Activated CD4-positive, alpha-beta T cell treated with anti-CD3 and anti-CD28 coated beads, Interleukin-2, Interleukin-4, amounts not matched to agents 100 ng/mL and 50 ng/mL, durations not matched to agents 16 hours and 8 hours (primary cell): Measurements from ENCODE around the gene DENND11.

ENCODE experiments used
- DNase-seq: peaks from one replicate; pipeline ENCODE4 v3.0.0-alpha.2; 2020; ENCODE audit warnings: low spot score

The DENND11 gene, protein sequence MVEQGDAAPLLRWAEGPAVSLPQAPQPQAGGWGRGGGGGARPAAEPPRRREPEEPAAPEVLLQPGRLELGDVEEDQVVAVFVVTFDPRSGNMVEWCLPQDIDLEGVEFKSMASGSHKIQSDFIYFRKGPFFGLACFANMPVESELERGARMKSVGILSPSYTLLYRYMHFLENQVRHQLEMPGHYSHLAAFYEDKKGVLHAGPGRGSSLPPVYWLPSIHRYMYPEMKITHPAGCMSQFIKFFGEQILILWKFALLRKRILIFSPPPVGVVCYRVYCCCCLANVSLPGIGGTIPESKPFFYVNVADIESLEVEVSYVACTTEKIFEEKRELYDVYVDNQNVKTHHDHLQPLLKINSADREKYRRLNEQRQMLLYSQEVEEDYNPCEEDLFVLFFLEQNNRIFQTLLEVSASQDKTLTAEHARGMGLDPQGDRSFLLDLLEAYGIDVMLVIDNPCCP

GRCh38 chr7:141702047-141702567 is at the start of gene DENND11:
TSS of gene DENND11 (minus strand) at chr7:141702166. CDS start at chr7:141702153, 13 bp downstream.
- DNase-seq = peak; percentile 9

DNA sequence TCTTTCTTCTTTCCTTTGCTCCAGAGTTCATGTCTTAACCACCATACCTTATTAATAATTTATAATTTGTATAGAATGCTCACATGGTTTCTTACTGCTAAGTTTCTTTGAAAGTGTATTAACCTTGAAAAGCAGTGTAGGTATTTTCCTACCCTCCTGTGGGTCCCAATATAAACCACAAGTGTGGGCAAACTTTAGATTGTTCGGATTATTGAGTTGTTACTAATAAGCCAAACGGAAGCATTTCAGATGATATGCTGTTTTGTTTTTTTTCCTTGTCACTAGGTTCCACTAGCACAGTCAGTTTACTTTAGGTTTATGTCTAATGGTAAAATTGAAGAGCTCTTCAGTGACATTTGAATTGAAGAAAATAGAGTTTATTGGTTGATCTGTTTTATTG is 46.4 kb upstream of the DENND11 start:
- no peak for DNase-seq

DNA sequence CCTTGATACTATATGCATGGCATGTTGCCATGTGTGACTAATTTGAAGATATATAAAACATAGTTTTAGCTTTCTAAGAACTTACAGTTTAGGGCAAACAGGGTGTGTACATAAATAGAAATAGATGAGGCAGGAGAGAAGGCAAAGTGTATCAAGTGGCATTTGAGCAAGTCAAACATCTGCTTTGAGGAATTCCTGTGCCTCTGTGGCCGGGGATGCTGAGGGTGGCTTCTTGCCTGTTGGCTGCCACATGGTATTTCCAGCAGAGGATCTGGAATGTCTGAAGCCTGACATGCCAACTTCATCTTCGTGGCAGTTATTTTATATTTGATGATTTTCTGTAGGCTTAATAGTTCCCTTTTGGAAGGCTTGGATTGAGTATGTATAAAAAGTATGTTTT is 42.2 kb upstream of the DENND11 start:
- no peak for DNase-seq

- no peak for DNase-seq
These were observed 40.3 kb upstream of the DENND11 start for GRCh38 chr7:141742229-141742628.

DNA sequence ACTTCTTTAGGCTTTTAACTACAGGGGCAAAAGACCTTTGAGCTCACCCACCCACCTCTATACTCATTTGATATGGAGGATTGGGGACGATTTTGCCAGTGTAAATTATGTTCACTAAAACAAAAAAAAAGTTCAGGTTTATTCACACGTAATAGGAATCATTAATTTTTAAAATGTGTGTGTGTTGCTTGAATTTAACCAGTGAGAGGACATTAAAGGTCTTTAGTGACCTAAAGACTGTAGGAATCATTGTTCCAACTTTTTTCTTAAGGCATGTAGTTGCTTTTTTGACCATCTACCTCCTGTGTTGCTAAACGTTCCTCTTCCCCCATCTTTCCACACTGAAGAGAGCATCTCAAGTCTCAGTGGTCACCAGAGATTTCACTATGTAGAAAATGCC is 37.3 kb upstream of the DENND11 start:
- DNase-seq = no peak

DNA sequence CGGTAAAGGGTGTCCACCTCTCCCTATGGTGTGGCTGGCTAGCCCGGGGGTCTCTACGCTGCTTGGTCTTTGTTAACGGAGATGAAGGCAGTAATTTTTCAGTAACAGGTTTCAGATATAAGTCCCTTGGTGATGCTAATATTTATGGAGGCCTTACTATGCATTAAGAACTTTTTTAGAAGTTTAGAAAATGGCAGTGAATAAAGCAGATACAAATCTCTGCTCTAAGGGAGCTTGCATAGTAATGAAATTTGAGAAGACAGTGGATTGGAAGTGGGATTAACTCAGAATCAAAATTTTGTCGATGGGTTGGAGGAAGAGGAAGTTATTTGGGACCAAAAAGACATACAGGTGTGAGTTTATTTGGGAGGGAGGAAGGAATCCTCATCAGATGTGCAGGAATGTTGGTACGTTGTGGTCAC is 36.6 kb upstream of the DENND11 start:
- DNase-seq = no peak

DNA sequence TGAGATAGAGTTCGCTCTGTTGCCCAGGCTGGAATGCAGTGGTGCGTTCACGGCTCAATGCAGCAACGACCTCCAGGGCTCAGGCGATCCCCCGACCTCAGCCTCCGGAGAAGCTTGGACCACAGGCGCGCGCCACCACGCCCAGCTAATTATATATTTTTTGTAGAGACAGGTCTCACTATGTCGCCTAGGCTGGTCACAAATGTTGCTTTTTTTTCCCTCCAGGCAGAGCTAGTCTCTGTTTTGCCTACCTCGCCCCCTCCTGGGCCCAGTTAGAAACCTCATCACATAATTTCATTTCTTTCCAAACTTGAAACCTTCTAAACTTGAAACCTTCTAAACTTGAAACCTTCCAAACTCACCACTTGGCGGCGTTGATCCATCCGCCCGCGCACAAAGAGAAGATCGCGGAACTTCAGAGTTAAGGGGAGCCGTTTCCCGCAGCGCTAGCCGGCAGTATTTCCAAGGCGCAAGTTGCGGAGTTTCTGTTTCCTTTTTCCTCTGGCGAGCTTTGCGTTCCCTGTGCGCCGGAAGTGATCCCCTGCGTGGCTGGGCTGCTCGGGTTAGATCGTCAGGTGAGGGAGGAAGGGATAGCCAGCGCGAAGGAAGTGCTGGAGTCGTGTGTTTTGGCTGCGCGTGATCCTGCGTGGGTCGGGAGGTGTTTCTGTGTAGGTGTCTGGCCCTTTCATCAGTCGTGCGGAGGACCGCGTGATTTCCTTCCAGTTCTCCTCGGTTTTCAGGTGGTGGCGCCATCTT is 36.0 kb upstream of the DENND11 start, which contains the start of gene SSBP1:
TSS of gene SSBP1 (plus strand) at position 523 of the 756 bp plus-strand sequence. CDS start 809 bp downstream, outside the sequence.
- peak; percentile 95 for DNase-seq

GRCh38 chr7:141737118-141737835 is 35.3 kb upstream of the DENND11 start:
- DNase-seq = peak; percentile 12

DNA sequence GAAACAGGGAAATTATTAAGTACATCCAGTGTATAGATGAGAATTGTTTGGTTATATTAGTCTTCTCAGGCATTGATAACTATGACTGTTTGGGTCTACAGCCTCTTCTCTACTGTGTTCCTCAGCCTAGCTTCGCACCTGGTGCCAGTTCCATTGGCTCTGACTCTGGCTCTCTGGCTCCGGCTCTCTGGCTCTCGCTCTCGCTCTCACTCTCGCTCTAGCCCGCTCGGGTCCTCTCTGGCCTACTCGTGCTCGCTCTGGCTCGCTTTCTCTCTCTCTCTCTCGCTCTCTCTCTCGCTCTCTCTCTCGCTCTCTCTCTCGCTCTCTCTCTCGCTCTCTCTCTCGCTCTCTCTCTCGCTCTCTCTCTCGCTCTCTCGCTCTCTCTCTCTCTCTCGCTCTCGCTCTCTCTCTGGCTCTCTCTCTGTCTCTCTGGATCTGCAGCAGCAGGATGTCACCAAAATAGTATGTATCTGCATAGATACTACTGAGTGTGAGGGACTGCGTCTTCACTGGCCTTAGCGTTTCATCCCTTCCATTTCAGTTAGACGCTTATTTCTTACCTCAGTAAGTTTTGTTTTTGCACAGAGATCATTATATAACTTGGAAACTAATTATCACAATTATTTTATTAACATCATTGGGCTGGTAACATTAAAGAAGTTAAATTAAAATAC is 29.6 kb upstream of the DENND11 start:
- no peak for DNase-seq

- no peak for DNase-seq
These were observed 27.1 kb upstream of the DENND11 start for GRCh38 chr7:141729020-141729419.

DNA sequence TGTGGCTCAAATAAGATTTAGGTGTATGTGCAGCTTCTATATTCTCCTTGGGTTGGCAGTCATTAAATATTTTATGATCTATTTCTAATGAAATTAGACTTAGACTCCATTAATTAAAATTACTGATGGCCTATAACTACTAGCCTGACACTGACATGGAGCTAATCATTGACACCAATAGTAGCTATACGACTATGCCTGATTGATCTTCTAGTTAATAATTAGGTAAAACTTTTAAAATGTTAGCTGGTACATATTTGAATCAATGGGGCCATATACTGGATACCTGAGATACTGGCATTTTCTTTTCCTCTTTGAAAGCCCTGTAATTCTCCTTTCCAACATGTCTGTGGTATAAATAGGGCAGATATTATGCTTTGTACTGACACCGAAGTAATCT is 20.6 kb upstream of the DENND11 start:
- DNase-seq = no peak

DNA sequence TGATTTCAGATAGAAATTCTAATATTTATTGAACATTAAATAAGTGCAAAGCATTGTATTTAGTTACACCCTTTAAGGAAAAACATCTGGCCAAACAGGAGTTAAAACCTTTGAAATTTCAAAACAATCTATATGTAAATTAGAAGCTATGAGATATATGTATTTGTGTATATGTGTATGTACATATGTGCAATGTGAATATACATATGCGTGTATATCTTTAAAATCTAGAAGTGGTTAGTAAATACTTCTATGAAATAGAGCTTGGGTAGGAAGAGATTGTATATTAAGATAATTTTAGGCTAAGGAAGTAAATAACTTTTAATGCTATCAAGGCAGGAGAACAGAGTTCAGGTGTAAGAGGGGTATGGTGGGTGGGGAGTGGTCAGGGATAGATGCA is 15.5 kb upstream of the DENND11 start:
- DNase-seq = no peak

GRCh38 chr7:141715794-141716689 is 14.1 kb upstream of the DENND11 start:
- DNase-seq = no peak

DNA sequence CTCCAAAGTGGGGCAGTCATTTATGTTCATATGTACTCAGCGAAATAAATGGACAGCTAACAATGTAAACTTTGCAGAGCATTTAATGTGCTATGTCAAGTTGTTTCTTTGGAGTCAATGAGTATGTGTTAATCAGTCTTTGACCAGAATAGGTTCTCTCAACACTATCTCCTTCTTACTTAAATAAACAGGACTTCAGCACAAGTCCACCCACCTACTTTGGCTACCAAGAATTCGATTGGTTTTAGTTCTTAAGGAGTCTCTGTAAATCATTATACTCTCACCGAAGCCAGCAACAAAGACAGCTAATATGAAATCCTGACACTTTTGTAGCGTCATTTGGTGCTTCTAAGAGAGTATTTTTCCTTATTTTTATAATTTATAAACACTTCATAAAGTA is 13.1 kb upstream of the DENND11 start:
- no peak for DNase-seq

GRCh38 chr7:141714571-141714970 is 12.6 kb upstream of the DENND11 start:
- no peak for DNase-seq

DNA sequence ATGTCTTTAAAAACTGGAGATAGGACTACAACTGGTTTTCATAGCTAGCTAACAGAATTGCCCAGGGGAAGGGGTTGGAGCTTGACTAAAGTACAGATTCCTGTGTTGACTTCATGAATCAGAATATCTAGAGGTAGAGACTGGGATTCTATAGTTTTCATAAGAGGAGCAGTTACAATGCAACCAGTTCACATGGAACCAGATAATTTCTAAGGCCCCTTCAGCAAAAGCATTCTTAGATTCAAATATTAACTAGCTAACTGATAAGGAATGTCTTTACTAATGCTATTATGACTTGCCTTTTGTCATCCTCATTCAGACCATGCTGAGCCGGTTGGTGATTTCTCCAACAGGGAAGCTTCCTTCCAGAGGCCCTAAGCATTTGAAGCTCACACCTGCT is 11.9 kb upstream of the DENND11 start:
- no peak for DNase-seq

- peak; percentile 15 for DNase-seq
These were observed 10.8 kb upstream of the DENND11 start for GRCh38 chr7:141712603-141713255.

- DNase-seq = no peak
These were observed 8.3 kb upstream of the DENND11 start for GRCh38 chr7:141710301-141710700.

DNA sequence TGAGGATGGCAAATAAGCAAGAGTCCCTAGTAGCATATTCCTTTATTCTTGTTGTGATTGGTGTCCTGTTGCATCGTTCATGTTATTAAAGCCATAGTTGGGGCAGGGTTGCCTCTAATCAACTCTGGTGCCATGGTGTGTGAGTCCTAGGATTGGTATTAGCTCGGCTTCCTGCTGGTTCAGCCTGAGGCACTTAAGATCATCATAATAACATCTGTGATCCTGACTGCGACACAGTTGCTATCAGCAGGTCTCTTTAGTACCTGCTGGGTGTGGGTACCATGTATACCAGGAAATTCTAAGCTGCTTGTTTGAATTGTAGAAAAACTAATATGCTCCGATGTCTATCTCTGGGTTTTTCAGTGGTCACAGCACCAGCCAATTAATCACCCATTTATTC is 7.8 kb upstream of the DENND11 start:
- DNase-seq = no peak

DNA sequence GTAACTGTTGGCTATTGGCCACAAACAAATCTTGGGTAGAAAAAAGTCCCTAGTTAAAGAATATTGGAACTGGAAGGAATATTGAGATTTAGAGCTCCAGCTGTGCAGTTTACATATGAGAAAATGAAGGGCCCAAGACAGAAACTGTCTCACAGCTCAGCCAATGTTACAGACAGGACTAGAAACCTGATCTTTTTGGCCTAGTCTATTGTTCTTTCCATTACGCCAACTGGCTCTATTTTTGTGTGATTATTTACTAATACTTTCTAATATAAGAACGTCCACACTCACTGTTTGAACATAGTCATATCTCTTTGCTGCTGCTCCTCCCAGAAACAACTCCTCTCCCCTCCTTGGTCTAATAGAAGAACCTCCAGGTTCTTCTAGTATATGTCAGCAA is 7.4 kb upstream of the DENND11 start:
- no peak for DNase-seq
